Measurements from ENCODE around the gene HS6ST3.

GRCh38 chr13:96804174-96804573, 714.3 kb downstream of the HS6ST3 start:
- TF ChIP-seq POLR2AphosphoS5 (IDR thresholded peaks at IDR 0.05) (no peak), CTCF (IDR thresholded peaks at IDR 0.05) (no peak), POLR2A (IDR thresholded peaks at IDR 0.05) (no peak)

Data from sigmoid colon (tissue), 4 donors.